Sigmoid colon (tissue), 7 donors: ENCODE results near the gene SPC24. TPM values are rescaled to one million over a fixed set of nuclear protein-coding genes. Genes with fewer than 3 reads are reported as not detected.

Experiments
- DNase-seq: peaks from one replicate; pipeline ENCODE4 v3.0.0-alpha.2; 2019
- H3K27ac ChIP-seq, 4 donors: fragments of 200-600 bp; sonication (generic); one replicate each; pipeline ENCODE4 v1.5.1; 2016 to 2019; ENCODE audit warnings: mild to moderate bottlenecking in 1 of 4
- H3K27me3 ChIP-seq, 3 donors: fragments of 200-600 bp; sonication (generic); one replicate each; pipeline ENCODE4 v1.5.1; 2019; ENCODE audit warnings: mild to moderate bottlenecking in 1 of 3
- H3K36me3 ChIP-seq, 4 donors: fragments of 200-600 bp; sonication (generic); one replicate each; pipeline ENCODE4 v1.5.1; 2016 to 2019
- H3K4me1 ChIP-seq, 4 donors: fragments of 200-600 bp; sonication (generic); one replicate each; pipeline ENCODE4 v1.5.1; 2017 to 2019
- H3K4me3 ChIP-seq, 4 donors: fragments of 200-600 bp; sonication (generic); one replicate each; pipeline ENCODE4 v1.5.1; 2017 to 2019; ENCODE audit warnings: mild to moderate bottlenecking in 2 of 4, moderate library complexity in 1 of 4
- H3K9me3 ChIP-seq, 4 donors: fragments of 200-600 bp in 3 of 4; sonication (generic) in 3 of 4; one replicate each; pipeline versions ENCODE4 v1.5.1 to v1.6.1; 2013 to 2019
- CTCF ChIP-seq, 4 experiments: fragments of 450-650 bp in 3 of 4; fragments of 200-600 bp in 1 of 4; IDR thresholded peaks; one replicate each; pipeline ENCODE4 v1.5.1; 2016 to 2019; ENCODE audit warnings: antibody characterized with exemption in 4 of 4, mild to moderate bottlenecking in 3 of 4, moderate library complexity in 2 of 4
- EP300 ChIP-seq, 4 donors: sonication (generic); formaldehyde crosslinking; IDR thresholded peaks; one replicate each; pipeline ENCODE4 v1.6.1; 2017; ENCODE audit warnings: antibody characterized with exemption in 4 of 4
- POLR2A ChIP-seq, 2 donors: fragments of 450-650 bp; IDR thresholded peaks; one replicate each; pipeline ENCODE4 v1.6.1; 2016; ENCODE audit warnings: antibody characterized with exemption in 2 of 2, mild to moderate bottlenecking in 2 of 2, moderate library complexity in 2 of 2
- POLR2AphosphoS5 ChIP-seq, 4 donors: sonication (generic); formaldehyde crosslinking; IDR thresholded peaks; one replicate each; pipeline ENCODE4 v1.6.1; 2017; ENCODE audit warnings: antibody characterized with exemption in 4 of 4
- WGBS, 2 donors: extraction: QIAGEN DNeasy Blood & Tissue Kit; methylation state at CpG; one replicate each; pipeline ENCODE4 v1.1.7; 2013; 5-methylcytosine and 5-hydroxymethylcytosine counted together
- intact Hi-C: fragments of 100-400 bp; cut with DNase I; formaldehyde crosslinking; loops from one replicate; pipeline ENCODE4 v1.15.1; 2023
- polyA plus RNA-seq, 3 donors: library from polyadenylated mRNA; stranded (reverse); fragments of 200-250 nt; gene quantifications; one replicate each; pipeline ENCODE4 v1.2.3, GENCODE V29; 2013
- total RNA-seq, 4 donors: library from RNA; depleted of rRNA; stranded (reverse); fragments of >200 nt; gene quantifications; one replicate each; pipeline ENCODE4 v1.1.0, GENCODE V29; 2016
- donor health status: healthy with polysubstance abuse.
- donor health status: Bipolar disorder and iron deficiency.
- donor health status: healthy.

SPC24 gene
- total and polyA plus RNA-seq, 7 donors = 0.99 to 13.0 (median 2.1) TPM

GRCh38 chr19:11194656-11195558, 39.3 kb upstream of the SPC24 start:
- peaks cover 0 to 80% (median 72%) of the 10 kb centered on the region in 4 donors for H3K4me1 ChIP-seq
- no peaks in the 10 kb centered on the region for H3K27me3 ChIP-seq
- peak; percentile 82 for DNase-seq
- H3K27ac ChIP-seq = peak overlapping the region; percentile 91 to 98 (median 94)
- H3K4me3 ChIP-seq = peak overlapping the region; percentile 52 to 85 (median 74)
- 32 to 64% methylated on average over 20 of the region's 20 CpGs for WGBS, 2 donors
- intact Hi-C loops = loop anchor here (2.0 kb wide), 1 partner anchor 30 kb away; no protein-coding TSS in a partner anchor
- no peak for TF ChIP-seq EP300 (IDR thresholded peaks at IDR 0.05)
- peak in 1 of 4 donors; percentile 30 for TF ChIP-seq POLR2AphosphoS5 (IDR thresholded peaks at IDR 0.05)
- H3K36me3 ChIP-seq = peaks cover 17 to 46% (median 28%) of the 10 kb centered on the region in 4 donors
- H3K9me3 ChIP-seq = no peaks in the 10 kb centered on the region

- no peak for DNase-seq
- no peak for TF ChIP-seq EP300 (IDR thresholded peaks at IDR 0.05)
- no peak for TF ChIP-seq POLR2A (IDR thresholded peaks at IDR 0.05)
- no peak for TF ChIP-seq CTCF (IDR thresholded peaks at IDR 0.05)
- TF ChIP-seq POLR2AphosphoS5 (IDR thresholded peaks at IDR 0.05) = no peak
- peaks cover 17 to 46% (median 28%) of the 10 kb centered on the region in 4 donors for H3K36me3 ChIP-seq
- peak overlapping the region; percentile 52 to 85 (median 74) for H3K4me3 ChIP-seq
- H3K9me3 ChIP-seq = no peaks in the 10 kb centered on the region
- peak overlapping the region; percentile 91 to 98 (median 94) for H3K27ac ChIP-seq
- 81 to 86% methylated on average over 8 of the region's 8 CpGs for WGBS, 2 donors
- intact Hi-C loops = loop anchor here (2.0 kb wide), 1 partner anchor 29 kb away; no protein-coding TSS in a partner anchor
- H3K27me3 ChIP-seq = no peaks in the 10 kb centered on the region
- H3K4me1 ChIP-seq = peaks cover 0 to 82% (median 77%) of the 10 kb centered on the region in 4 donors
Measured at GRCh38 chr19:11194173-11194572, 38.6 kb upstream of the SPC24 start.

GRCh38 chr19:11192957-11193939, 37.7 kb upstream of the SPC24 start:
- peak overlapping the region; percentile 10 to 85 (median 74) for H3K4me3 ChIP-seq
- TF ChIP-seq EP300 (IDR thresholded peaks at IDR 0.05) (no peak), POLR2AphosphoS5 (IDR thresholded peaks at IDR 0.05) (no peak), POLR2A (IDR thresholded peaks at IDR 0.05) (no peak), CTCF (IDR thresholded peaks at IDR 0.05) (no peak)
- intact Hi-C loops = no loop called here
- no peaks in the 10 kb centered on the region for H3K27me3 ChIP-seq
- H3K9me3 ChIP-seq = no peaks in the 10 kb centered on the region
- H3K27ac ChIP-seq = peak overlapping the region; percentile 91 to 98 (median 94)
- peaks cover 17 to 55% (median 33%) of the 10 kb centered on the region in 4 donors for H3K36me3 ChIP-seq
- WGBS, 2 donors = 94% methylated on average over 68 of the region's 68 CpGs
- DNase-seq = no peak
- peaks cover 0 to 82% (median 77%) of the 10 kb centered on the region in 4 donors for H3K4me1 ChIP-seq

GRCh38 chr19:11191934-11192333, 36.4 kb upstream of the SPC24 start:
- 63 to 82% methylated on average over 5 of the region's 5 CpGs for WGBS, 2 donors
- Histone ChIP-seq H3K36me3 (peaks cover 17 to 68% (median 37%) of the 10 kb centered on the region in 4 donors), H3K4me1 (peaks cover 0 to 90% (median 85%) of the 10 kb centered on the region in 4 donors), H3K27ac (peak overlapping the region; percentile 91 to 98 (median 94)), H3K4me3 (peak overlapping the region in 2 of 4 donors; percentile 73 to 75), H3K27me3 (no peaks in the 10 kb centered on the region), H3K9me3 (no peaks in the 10 kb centered on the region)
- TF ChIP-seq CTCF (IDR thresholded peaks at IDR 0.05) = no peak
- no peak for TF ChIP-seq POLR2AphosphoS5 (IDR thresholded peaks at IDR 0.05)
- no peak for TF ChIP-seq EP300 (IDR thresholded peaks at IDR 0.05)
- TF ChIP-seq POLR2A (IDR thresholded peaks at IDR 0.05) = no peak
- no peak for DNase-seq
- intact Hi-C loops = no loop called here
